Gastrocnemius medialis (tissue), 4 donors: ENCODE results near the gene NPAS2. TPM values are rescaled to one million over a fixed set of nuclear protein-coding genes. Genes with fewer than 3 reads are reported as not detected.

Experiments used
- ATAC-seq, 2 donors: fragments of 150-250 bp; one replicate each; pipeline ENCODE4 v1.9.1; 2016
- DNase-seq, 2 donors: peaks; one replicate each; pipeline ENCODE4 v3.0.0-alpha.2; 2019
- H3K27ac ChIP-seq, 4 donors: fragments of 200-600 bp; sonication (generic); 1 replicate in 1 of 4; 2 replicates in 3 of 4; pipeline ENCODE4 v1.5.1; 2016 to 2018; ENCODE audit warnings: mild to moderate bottlenecking in 2 of 4, moderate library complexity in 1 of 4
- H3K27me3 ChIP-seq, 3 donors: fragments of 200-600 bp; sonication (generic) in 2 of 3; 1 replicate in 1 of 3; 2 replicates in 2 of 3; pipeline versions ENCODE4 v1.5.1 to v1.6.0; 2016 to 2019; ENCODE audit warnings: mild to moderate bottlenecking in 1 of 3, moderate library complexity in 1 of 3
- H3K36me3 ChIP-seq, 2 donors: fragments of 200-600 bp; sonication (generic) in 1 of 2; one replicate each; pipeline ENCODE4 v1.5.1; 2017 to 2018
- H3K4me1 ChIP-seq, 2 donors: fragments of 200-600 bp; sonication (generic) in 1 of 2; one replicate each; pipeline ENCODE4 v1.5.1; 2016 to 2017; ENCODE audit warnings: mild to moderate bottlenecking in 2 of 2
- H3K4me3 ChIP-seq, 4 donors: fragments of 200-600 bp; sonication (generic) in 3 of 4; 1 replicate in 1 of 4; 2 replicates in 3 of 4; pipeline ENCODE4 v1.5.1; 2016 to 2019; ENCODE audit warnings: mild to moderate bottlenecking in 2 of 4
- H3K9me3 ChIP-seq, 3 donors: fragments of 200-600 bp; sonication (generic) in 2 of 3; 1 replicate in 1 of 3; 2 replicates in 2 of 3; pipeline ENCODE4 v1.5.1; 2016 to 2019
- CTCF ChIP-seq, 5 experiments: fragments of 450-650 bp in 3 of 5; fragments of 200-600 bp in 2 of 5; sonication (generic) in 2 of 5; IDR thresholded peaks in 4 of 5; conservative IDR thresholded peaks in 1 of 5; 1 replicate in 4 of 5; 2 replicates in 1 of 5; pipeline ENCODE4 v1.5.1; 2016 to 2019; ENCODE audit warnings: antibody characterized with exemption in 5 of 5, mild to moderate bottlenecking in 3 of 5, moderate library complexity in 3 of 5
- POLR2A ChIP-seq, 2 donors: fragments of 450-650 bp; IDR thresholded peaks; one replicate each; pipeline ENCODE4 v1.6.1; 2017; ENCODE audit warnings: antibody characterized with exemption in 2 of 2, mild to moderate bottlenecking in 2 of 2, moderate library complexity in 2 of 2
- in situ Hi-C, 4 donors: fragments of 200-750 bp; cut with MboI; loops; one replicate each; pipeline versions ENCODE4 v1.15.0 to v1.8.0; 2017; ENCODE audit warnings: low sequenced_read_pairs in 4 of 4
- intact Hi-C: fragments of 100-400 bp; cut with DNase I; formaldehyde crosslinking; loops from one replicate; pipeline ENCODE4 v1.15.1; 2023; ENCODE audit warnings: low total_unique reads
- total RNA-seq, 4 donors: library from RNA; depleted of rRNA; stranded (reverse); fragments of >200 nt; gene quantifications; one replicate each; pipeline versions ENCODE4 v1.1.0 to v1.2.3, GENCODE V29; 2016

Gene NPAS2
- total RNA-seq, 4 donors from 2014 or later = 11.4 to 48.2 (median 36.6) TPM

GRCh38 chr2:100936972-100937542, 117.1 kb downstream of the NPAS2 start:
- Histone ChIP-seq H3K4me3 (no peak overlapping the region), H3K27me3 (no peaks in the 10 kb centered on the region), H3K27ac (no peak overlapping the region), H3K9me3 (no peaks in the 10 kb centered on the region), H3K36me3 (no peaks in the 10 kb centered on the region), H3K4me1 (peaks cover 15 to 21% of the 10 kb centered on the region in 2 donors)
- in situ Hi-C loops = no loop called here
- TF ChIP-seq POLR2A (IDR thresholded peaks at IDR 0.05) (no peak), CTCF (IDR thresholded peaks at IDR 0.05 in 4 of 5, conservative IDR thresholded peaks at IDR 0.05 in 1 of 5) (no peak)
- DNase-seq = no peak
- no peak for ATAC-seq
- intact Hi-C loops = loop anchor here (5.0 kb wide), 1 partner anchor 120 kb away; no protein-coding TSS in a partner anchor

GRCh38 chr2:100938031-100939026, 118.4 kb downstream of the NPAS2 start:
- no peaks in the 10 kb centered on the region for H3K27me3 ChIP-seq
- in situ Hi-C loops = no loop called here
- DNase-seq (no peak), ATAC-seq (no peak)
- intact Hi-C loops = loop anchor here (5.0 kb wide), 1 partner anchor 121 kb away; no protein-coding TSS in a partner anchor
- H3K4me3 ChIP-seq = no peak overlapping the region
- H3K4me1 ChIP-seq = peaks cover 15 to 21% of the 10 kb centered on the region in 2 donors
- no peaks in the 10 kb centered on the region for H3K36me3 ChIP-seq
- no peaks in the 10 kb centered on the region for H3K9me3 ChIP-seq
- TF ChIP-seq CTCF (IDR thresholded peaks at IDR 0.05 in 4 of 5, conservative IDR thresholded peaks at IDR 0.05 in 1 of 5) (no peak), POLR2A (IDR thresholded peaks at IDR 0.05) (no peak)
- H3K27ac ChIP-seq = no peak overlapping the region

GRCh38 chr2:100939445-100939844, 119.5 kb downstream of the NPAS2 start:
- intact Hi-C loops = loop anchor here (5.0 kb wide), 1 partner anchor 122 kb away; no protein-coding TSS in a partner anchor
- TF ChIP-seq POLR2A (IDR thresholded peaks at IDR 0.05) (no peak), CTCF (IDR thresholded peaks at IDR 0.05 in 4 of 5, conservative IDR thresholded peaks at IDR 0.05 in 1 of 5) (no peak)
- H3K9me3 ChIP-seq = no peaks in the 10 kb centered on the region
- H3K4me1 ChIP-seq = peaks cover 15 to 20% of the 10 kb centered on the region in 2 donors
- DNase-seq (no peak), ATAC-seq (no peak)
- H3K4me3 ChIP-seq = no peak overlapping the region
- H3K27ac ChIP-seq = no peak overlapping the region
- in situ Hi-C loops = no loop called here
- H3K27me3 ChIP-seq = no peaks in the 10 kb centered on the region
- H3K36me3 ChIP-seq = no peaks in the 10 kb centered on the region

- intact Hi-C loops (no loop called here), in situ Hi-C loops (no loop called here)
- peaks cover 10 to 12% of the 10 kb centered on the region in 2 donors for H3K4me1 ChIP-seq
- H3K36me3 ChIP-seq = no peaks in the 10 kb centered on the region
- TF ChIP-seq CTCF (IDR thresholded peaks at IDR 0.05 in 4 of 5, conservative IDR thresholded peaks at IDR 0.05 in 1 of 5) (no peak), POLR2A (IDR thresholded peaks at IDR 0.05) (no peak)
- no peaks in the 10 kb centered on the region for H3K9me3 ChIP-seq
- H3K4me3 ChIP-seq = no peak overlapping the region
- ATAC-seq = no peak
- DNase-seq = no peak
- H3K27me3 ChIP-seq = no peaks in the 10 kb centered on the region
- H3K27ac ChIP-seq = no peak overlapping the region
Measured at GRCh38 chr2:100940240-100940639, 120.3 kb downstream of the NPAS2 start.
